HG03342 (cell line): ENCODE results near the gene STXBP6.

Experiments
- ATAC-seq: cut with Tn5 transposase; IDR thresholded peaks from one replicate; pipeline ENCODE4 v1.9.1; 2021; ENCODE audit warnings: mild to moderate bottlenecking, moderate library complexity; ENCODE audit not compliant: unreplicated experiment

STXBP6 gene

DNA sequence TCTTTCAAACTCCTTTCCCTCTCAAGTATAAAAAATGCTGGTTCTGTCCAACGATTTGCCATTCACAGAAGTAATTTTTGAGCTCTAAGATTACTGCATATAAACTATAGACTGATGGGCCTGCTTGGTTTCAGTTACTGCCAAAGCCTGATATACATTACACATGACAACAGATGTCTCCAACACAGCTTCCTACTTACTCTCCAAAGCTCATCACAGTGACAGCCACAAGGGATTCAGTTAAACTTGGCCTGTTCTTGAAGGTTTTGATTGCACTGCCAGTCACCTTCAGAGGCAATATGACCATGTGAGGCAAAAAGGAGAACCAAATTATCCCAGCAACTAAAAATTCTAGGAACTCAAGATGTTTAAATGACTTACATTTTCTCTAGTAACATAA, 30.1 kb downstream of the STXBP6 start:
- no peak for ATAC-seq

DNA sequence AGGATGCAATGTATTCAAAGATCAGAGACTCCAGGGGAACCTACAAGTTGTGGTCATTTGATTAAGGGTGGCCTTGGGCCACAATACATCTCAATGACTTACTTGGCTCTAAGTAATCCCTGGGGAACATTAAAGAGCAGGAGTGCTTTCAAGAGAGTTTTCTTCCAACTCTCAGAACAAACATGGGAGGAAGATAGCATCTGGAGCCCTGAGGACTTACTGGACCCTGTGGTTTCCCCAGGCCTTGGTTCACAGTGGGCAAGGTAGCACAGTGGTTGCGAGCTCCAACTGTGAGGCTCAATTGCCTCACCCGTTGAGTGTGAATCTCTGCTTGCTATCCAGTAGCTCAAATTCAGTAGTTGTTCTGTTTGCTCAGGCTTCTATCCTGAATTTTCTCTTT, 32.4 kb downstream of the STXBP6 start:
- no peak for ATAC-seq

DNA sequence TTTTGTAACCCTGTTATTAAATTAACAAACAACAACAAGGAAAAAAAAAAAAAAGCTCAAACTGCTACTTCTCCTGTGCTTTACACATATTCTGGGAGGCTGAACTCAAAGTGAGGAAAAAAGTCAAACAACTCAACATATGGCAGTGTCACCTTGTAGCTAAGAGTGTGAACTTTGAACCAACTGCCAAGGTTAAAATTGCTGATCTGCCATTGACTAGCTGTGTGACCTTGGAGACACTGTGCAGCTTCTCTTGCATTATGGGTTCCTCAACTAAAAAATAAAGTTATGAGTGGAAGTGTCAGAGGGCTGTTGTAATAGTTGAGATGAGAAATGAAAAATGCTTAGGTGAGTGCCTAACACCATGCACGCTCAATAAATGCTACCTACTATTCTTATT, 34.2 kb downstream of the STXBP6 start:
- no peak for ATAC-seq

DNA sequence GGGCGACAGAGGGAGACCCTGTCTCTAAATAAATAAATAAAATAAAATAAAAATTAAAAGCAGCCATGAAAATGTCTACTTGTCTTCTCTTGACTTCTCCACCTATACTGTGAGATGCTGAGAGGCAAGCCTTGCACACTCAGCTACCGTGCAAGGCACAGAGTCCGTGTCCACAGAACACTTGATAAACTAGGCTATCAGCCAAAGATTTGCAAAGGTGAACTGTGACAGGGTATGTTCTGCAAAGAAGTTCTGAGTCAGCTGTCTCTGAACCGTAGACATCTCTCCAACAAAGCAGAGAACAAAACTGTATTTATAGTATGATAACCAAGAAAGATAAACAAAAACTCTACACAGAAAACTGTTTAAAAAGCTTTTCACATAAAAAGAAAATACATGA, 35.5 kb downstream of the STXBP6 start:
- ATAC-seq, result no peak

DNA sequence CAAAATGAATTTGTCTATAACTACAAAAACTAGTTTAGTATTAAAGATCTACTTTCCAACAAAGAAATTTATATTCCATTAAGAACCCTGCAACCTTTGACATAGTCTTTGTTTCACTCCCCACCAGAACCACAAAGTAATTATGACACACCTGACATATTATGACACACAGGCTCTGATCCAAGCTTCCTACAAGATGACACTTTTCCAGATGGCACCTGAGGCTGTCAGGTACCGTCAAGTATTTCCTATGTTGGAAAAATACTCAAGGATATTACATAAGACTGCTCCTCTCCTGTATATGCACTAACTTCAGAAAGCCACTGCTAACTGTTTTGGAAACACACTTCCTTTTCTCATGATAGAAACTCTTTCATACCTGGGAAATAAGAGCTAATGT, 38.9 kb downstream of the STXBP6 start:
- ATAC-seq, result no peak

DNA sequence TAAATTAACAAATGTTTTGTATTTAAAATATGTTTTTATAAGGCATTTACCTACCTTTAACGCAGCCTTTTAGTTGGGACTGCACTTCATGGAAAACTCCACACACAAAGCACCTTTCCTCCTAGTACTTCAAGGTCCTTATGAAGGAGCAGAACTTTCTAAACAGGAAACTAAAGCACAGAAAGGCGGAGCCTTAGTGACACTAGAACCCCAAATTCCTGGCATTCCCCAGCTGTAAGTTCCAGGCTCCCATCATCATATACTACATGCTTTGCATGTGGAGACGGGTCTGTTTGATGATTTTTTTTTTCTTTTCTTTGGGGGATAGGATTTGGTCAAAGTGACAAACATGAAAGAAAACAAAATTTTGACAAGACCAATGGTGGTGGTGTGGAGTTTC, 39.5 kb downstream of the STXBP6 start:
- no peak for ATAC-seq

DNA sequence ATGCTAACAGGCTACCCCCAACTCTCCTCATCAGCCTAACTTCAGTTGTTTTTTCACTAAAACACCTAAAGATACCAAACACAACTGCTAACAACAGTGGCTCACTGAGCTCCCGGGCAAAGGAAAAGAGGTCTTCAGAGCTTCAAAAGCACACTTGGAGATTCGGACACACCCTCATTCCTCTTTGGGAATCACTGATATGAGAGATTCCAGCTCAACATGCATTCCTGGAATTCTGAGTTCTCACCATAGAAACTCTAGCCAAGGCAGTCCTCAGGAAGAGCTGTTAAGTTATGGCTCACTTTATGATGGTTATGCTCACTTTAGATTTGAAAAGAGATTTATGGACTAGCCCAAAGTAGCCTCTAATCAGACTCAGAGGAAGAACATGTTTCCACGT, 40.1 kb downstream of the STXBP6 start:
- no peak for ATAC-seq

DNA sequence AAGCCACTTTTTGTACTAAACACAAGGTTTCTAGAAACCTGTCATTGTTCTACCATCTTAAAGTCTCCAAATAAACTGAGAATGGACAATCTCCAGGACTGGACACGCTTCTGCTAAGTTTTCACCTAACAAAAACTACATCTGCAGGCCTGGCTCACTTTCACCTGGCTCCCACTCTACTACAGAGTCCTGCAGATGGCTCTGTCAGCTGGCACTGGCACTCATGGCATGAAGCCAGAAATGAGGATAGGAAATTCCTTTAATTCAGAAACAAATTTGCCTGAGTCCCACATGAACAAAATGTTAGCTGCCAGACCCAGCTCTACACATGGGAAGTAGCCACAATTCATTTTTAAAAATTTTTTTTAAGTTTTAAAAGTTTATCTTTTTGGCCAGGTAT, 42.1 kb downstream of the STXBP6 start:
- ATAC-seq, result no peak

DNA sequence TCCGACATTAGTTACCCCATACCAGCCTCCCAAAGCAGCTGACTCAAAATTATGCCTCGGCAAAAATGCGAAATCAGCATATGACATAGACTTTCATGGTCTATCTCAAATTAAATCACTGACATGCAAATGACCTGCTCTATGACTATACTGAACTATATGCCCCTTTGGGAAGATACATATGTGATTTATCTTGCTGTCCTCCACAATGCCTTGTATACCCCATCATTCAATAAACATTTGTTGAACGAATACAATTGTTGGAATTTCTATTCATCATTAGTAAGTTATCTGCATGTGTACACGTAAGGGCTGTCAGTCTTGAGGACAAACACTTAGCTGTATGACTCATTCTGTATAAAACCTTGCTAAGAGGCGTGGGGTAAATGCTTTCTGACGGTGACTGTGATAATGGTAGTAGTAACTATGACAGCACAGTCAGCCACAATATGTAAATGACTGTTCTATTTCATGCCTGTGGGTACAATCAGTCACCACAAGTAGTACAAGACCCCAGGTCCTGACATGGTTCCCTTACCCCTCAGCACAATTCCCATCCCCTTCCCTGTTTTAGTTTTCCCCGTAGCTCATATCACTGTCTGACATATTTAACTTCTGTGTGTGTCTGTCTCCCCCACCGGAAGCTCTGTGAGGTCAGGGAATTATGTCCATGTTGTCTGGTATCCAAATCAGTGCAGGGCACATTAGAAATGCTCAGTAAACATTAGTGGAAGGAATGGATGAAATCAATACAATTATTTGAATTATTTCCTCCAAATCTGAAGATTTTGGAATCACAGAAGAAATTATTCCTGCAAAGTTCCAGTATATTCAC, 42.8 kb downstream of the STXBP6 start:
- no peak for ATAC-seq

DNA sequence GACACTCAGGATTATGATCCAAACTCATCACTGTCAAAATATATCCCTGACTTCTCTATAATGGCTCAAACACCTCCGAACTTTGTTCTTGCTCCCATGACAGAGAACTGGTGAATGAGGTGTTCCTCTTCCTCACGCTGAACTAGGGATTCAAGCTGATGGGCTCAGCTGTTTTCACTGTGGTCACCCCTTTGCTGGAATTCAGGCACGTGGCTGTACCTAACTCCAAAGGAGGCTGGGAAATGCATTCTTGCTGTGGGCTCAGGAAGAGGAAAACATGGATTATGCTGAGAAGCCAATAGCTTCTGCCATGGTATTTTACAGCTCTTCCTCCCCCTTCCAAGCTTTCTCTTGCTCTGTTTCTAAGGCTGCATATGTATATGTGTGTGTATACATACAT, 43.9 kb downstream of the STXBP6 start:
- no peak for ATAC-seq

DNA sequence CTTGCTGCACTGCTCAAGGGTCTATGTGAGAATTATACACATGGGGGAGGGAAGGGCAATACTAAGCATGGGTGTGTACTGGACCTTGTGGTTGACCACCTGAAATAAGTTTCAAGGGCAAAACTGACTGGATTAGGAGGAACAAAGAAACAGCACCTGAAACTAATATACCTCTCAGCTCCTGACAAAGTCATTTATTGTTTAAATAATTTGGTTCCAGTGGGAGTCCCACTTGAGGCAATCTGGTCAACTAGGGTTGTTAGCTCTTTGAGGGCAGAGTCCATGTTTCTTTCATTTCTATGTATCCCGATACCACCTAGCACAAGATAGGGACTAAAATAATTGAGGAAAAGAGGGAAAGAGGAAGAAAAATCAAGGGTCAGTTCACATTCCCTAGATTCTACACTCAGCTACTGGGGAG, 45.5 kb downstream of the STXBP6 start:
- ATAC-seq, result no peak

DNA sequence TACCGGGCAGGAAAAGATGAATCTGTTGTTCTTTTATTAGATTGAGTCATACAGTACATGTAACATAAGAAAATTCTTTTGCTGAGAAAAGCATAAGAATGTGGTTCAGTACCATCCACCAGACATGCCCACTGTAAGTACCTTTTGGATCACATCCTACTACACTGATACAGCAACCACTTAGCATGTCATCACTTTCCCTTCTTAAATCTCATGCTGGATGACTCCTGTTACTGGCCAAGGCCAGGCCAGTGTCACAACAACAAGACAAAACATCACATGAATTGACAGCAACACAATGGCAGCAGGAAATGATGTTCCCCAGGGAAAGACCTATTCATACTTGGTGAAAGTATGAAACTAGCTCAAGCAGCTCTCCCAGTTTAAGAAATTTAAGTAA, 46.4 kb downstream of the STXBP6 start:
- no peak for ATAC-seq

DNA sequence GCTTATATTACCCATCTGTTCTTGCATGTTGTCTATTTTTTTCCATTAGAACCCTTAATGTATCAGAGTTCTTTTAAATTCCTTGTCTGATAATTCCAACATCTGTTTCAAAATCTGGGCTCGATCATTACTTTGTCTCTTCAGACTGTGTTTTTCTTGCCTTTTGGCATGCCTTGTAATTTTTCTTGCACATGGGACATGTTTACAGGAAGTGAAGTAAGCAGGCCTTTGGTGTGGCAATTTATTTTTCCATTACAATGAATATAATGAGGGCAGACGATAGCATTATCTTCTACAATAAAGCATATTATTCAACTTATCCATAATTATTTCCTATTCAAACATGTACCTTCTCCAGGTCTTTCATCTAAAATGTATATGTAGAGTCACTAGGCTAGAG, 48.3 kb downstream of the STXBP6 start:
- no peak for ATAC-seq

DNA sequence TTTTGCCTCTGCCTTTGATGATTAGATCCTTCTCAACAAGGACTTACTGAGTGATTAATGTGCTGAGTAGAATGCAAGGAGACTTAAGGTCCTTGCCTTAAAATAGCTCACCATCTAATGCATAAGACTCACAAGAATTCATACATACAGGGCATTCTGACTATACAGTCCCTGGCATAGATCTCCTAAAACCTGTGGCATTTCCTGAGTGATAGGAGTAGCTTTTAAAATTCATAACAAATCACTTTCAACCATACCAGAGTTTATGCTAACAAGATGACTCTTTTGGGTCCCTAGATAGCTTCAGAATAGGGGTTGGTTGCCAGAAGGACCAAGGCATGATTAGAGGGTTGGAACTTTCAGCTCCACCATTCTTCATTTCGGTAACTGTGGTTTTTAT, 48.8 kb downstream of the STXBP6 start:
- ATAC-seq, result no peak

DNA sequence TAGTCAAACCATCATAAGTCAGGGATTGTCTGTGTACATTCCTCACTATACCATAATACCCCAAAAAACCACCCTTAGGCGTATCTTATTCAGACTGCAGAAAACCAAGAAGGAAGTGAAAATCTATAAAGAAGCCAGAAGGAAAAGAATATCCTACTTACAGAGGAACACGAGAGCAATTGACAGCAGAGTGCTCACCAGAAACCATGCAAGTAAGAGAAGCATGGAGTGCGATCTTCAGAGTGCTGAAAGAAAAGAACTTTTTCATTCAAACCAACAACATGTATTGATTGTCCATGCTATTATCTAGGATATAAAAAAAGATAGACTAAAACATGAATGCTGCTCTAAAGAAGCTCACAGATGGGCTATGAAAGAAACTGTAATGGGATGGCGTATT, 50.8 kb downstream of the STXBP6 start:
- ATAC-seq, result no peak

DNA sequence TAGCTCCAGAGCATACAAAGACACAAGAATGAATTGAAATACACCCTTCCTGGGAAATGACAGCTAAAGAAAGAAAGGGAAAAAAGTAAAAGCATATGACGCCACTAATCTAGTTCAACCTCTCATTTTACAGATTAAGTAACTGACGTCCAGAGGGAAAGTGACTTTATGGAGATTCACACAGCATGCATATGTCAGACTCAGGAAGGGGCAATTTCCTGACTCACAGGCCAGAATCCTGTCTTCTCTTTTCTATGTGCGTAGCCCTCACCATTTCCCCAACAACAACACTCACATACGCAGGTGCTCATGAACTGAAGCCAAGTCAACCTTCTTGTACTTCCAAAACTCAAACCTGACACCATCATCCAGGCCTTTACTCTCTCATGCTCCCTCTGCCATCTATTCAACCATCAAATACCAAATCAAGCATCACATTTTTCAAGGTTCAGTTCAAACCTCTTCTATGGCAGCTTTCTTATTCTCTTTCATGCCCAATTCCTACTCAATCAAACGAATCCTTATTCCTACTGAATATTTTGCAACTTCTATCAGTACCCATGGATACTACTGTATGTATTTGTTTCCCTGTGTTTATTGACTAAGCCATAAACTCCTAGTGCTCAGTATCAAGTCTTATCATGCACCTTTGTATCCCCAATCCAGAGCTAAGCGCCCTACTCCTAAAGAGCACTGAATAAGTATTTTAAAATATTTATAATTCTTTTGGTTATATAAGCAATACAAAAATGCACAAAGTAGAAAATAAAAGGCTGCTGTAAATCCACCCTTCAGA, 52.8 kb downstream of the STXBP6 start:
- ATAC-seq, result no peak

DNA sequence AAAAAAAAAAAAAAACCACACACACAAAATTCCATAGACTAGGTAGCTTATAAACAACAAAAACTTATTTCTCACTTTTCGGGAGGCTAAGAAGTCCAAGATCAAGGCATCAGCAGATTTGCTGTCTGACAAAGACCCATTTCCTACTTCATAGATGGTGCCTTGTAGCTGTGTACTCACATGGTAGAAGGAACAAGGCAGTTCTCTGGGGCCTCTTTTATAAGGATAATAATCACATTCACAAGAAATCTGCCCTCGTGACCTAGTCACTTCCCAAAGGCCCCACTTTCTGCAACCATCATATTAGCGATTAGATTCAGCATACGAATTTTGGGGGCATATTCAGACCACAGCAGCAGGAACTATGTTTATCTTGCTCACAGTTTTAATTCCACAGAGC, 54.9 kb downstream of the STXBP6 start:
- ATAC-seq, result no peak

DNA sequence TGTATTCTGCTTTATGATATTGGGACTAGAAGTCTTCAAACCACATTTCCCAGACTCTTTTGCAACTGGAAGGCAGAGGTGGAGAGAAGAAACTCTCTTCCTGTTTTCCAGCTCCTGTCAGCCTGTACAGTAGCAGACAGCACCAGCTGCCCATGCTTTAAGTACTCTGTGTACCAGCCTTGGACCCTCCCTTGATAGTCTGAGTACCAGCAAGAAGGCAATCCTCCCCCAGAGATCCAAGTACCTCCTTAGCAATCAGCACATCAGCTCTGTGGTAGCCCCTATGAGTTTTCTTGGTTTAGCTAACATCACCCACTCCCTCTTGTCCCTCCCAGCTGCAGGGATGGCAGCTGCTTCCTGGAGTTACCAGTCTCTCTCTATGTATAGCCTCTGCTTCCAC, 56.3 kb downstream of the STXBP6 start:
- no peak for ATAC-seq

DNA sequence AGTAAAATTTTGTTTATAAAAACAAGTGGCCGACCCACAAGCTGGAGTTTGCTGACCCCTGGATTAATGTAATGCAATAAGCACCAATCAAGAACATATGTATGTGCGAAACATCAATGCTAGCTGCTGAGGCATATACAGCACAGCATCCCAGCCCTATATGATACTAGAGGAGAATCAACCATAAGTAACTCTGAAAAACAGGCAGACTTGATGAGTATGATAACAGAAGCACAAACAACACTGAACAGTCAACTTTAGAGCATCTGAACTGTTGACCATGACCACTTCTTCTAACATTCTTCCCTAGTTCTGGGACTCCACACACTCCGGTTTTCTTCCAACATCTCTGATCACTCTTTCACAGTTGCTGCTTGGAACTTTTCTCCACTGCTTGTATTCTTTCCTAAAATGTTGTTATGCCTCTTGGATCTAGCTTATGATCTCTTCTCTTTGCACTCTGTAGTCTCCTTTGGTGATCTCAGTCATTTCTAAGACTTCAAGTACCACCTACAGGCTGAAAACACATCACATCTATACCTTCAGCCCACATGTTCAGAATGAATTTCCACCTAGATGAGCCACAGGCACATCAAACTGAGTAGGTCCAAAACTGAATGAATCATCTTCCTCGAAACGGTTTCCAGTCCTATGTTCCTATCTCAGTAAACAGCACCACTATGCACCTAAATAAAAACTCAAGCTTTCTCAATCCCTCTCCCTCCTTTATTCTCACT, 57.2 kb downstream of the STXBP6 start:
- no peak for ATAC-seq

DNA sequence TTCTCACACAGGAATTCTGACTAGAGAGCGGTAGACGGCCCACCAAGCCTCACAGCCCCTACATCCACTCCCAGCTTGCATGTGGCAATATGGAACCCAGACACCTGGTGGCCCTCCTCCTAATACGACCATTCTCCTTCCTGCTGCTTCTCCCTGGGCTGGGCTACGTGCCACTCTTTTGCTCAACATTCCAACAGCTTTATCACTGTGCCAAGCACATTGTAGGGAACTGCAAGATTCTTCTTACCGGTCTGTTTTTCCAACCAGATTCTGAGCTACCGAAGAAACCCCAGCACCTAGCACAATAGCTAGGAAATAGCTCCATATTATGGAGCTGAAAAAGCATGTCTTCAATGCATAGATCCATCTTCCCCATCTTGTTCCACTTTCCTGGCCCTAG, 58.1 kb downstream of the STXBP6 start:
- no peak for ATAC-seq

DNA sequence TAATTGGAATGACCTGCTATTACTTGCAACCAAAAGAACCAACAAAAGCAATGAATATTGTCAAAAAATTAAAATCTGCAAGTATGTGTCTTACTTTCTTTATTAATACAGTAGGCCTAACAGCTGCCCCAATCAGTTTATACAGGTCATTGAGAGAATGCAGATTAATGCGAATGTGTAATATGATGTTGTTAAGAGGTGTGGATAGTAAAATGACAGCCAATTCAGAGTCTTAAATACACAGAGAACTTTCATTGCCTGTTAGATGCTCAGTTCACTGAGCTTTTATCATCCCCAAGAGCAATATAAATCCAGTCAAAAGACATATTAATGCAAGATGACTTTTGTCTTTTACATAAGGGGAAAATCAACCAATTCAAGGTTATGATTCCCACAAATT, 58.7 kb downstream of the STXBP6 start:
- ATAC-seq, result no peak

DNA sequence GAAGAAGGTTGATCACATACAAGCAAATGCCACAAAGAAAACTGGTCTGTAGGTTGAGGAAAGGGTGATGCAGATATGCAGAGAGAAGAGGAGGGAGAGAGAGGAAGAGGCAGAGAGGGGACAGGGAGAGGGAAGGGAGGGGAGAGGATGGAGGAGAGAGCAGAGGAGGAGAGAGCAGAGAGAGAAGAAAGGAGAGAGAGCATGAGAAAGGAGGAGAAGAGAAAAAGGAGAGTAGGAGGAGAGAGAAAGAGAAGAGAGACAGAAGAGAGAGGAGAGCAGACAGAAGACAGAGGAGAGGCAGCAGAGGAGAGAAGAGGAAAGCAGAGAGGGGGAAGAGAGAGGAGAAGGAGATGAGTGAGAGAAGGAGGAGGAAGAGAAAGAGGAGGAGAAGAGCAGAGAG, 59.2 kb downstream of the STXBP6 start:
- no peak for ATAC-seq
